ENCODE data around the gene PITPNC1.

Gene PITPNC1

DNA sequence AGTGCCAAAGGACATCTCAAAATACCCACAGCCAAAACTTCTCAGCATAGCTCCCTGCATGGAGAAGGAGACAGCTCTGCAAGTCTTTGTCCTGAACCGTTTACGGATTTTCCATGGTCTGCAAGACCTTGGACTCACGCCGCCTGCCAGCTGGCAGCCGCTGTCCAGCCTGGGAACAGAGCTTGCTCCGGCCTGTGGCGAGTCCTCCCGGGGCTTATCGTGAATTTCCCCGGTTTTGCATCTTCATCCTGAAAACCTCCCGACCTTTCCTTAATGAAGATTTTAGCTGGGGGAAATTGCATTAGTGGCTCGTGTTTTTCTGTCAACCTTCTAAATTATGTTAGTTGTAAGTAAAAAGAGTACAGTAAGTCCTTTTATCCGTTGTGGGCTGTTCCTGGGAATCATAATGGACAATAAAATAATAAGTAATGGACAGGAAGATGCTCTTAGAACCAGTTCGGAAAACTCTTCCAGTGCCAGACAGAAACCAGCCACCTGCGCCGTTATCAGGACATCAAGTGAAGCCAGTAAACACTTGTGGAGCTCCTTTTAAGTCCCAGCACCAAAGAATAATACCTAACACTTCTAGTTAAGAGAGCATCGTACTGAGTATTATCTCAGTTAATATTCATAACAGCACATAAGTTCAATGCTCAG is 228.3 kb downstream of the PITPNC1 start:
- H3K23ac ChIP-seq (ENCODE audit: low read length): no peak overlapping the region
- no peaks in the 10 kb centered on the region for H3K36me3 ChIP-seq (ENCODE audit: control insufficient read depth in 1 of 2, insufficient read depth in 2 of 2, low read length in 2 of 2)
- no peak overlapping the region for H3K27ac ChIP-seq (ENCODE audit: low read depth, low read length)
- no peak overlapping the region for H3K14ac ChIP-seq (ENCODE audit: low read length)
- no peak overlapping the region for H3K9ac ChIP-seq (ENCODE audit: low read length)
- H3K9me3 ChIP-seq (ENCODE audit: insufficient read depth, low read depth, low read length): no peaks in the 10 kb centered on the region
- no peak overlapping the region for H3K4me2 ChIP-seq (ENCODE audit: low read length)
- no peak overlapping the region for H2AFZ ChIP-seq (ENCODE audit: insufficient read depth, low read length, poor library complexity)
- H3K18ac ChIP-seq (ENCODE audit: low read length): no peak overlapping the region
- H4K91ac ChIP-seq (ENCODE audit: low read depth, low read length): no peak overlapping the region
- H3K4ac ChIP-seq (ENCODE audit: low read depth, low read length): no peak overlapping the region
- no peak for DNase-seq
- no peak overlapping the region for H4K12ac ChIP-seq (ENCODE audit: low read depth, low read length)
- no CpG with 5 or more reads among the region's 17 CpGs for WGBS (ENCODE audit: extremely low coverage, insufficient coverage, insufficient read length)
- H2BK12ac ChIP-seq (ENCODE audit: low read length): no peak overlapping the region
- H3K79me2 ChIP-seq (ENCODE audit: control insufficient read depth, insufficient read depth, low read length, poor library complexity): no peaks in the 10 kb centered on the region
- no peak overlapping the region for H2BK120ac ChIP-seq (ENCODE audit: insufficient read depth, low read length, poor library complexity)
- H3K4me1 ChIP-seq (ENCODE audit: control insufficient read depth in 1 of 2, insufficient read depth in 2 of 2, low read length in 2 of 2): peaks cover 2 to 6% of the 10 kb centered on the region in 2 experiments
- H2AK5ac ChIP-seq (ENCODE audit: low read length): no peak overlapping the region
- no peak overlapping the region for H2BK5ac ChIP-seq (ENCODE audit: low read depth, low read length, poor library complexity)
- no peak overlapping the region for H3K4me3 ChIP-seq (ENCODE audit: low read depth, low read length)
- peaks cover 5% of the 10 kb centered on the region for H3K79me1 ChIP-seq (ENCODE audit: low read length)
- no peaks in the 10 kb centered on the region for H3K27me3 ChIP-seq (ENCODE audit: insufficient read depth, low read length)
- no peak overlapping the region for H4K8ac ChIP-seq (ENCODE audit: low read depth, low read length)

DNA sequence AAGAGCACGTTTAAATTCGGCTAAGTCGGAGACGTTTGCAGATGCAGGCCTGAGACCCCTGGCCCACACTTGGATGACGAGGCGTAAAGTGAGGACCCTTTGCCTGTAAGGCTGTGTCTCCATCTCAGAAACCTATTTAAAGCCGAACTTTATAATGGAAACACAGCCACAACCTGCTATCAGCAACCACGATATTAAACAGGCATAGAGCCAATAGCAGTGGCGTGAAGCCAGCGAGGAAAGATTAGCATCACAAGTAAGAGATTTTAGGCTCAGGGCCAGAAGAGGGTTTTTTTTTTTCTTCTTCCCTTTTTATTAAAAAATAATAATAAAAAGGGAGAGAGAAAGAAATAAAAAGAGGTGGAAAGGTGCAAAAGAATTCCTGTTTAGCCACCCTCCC is 229.4 kb downstream of the PITPNC1 start:
- Histone ChIP-seq H3K27me3 (ENCODE audit: insufficient read depth, low read length) (no peaks in the 10 kb centered on the region), H3K4me2 (ENCODE audit: low read length) (no peak overlapping the region), H3K9ac (ENCODE audit: low read length) (peak overlapping the region; percentile 22), H2BK12ac (ENCODE audit: low read length) (no peak overlapping the region), H3K79me1 (ENCODE audit: low read length) (peaks cover 5% of the 10 kb centered on the region), H3K23ac (ENCODE audit: low read length) (no peak overlapping the region), H3K4me3 (ENCODE audit: low read depth, low read length) (no peak overlapping the region), H4K8ac (ENCODE audit: low read depth, low read length) (no peak overlapping the region), H3K4ac (ENCODE audit: low read depth, low read length) (no peak overlapping the region), H2BK120ac (ENCODE audit: insufficient read depth, low read length, poor library complexity) (no peak overlapping the region), H3K14ac (ENCODE audit: low read length) (no peak overlapping the region), H2BK5ac (ENCODE audit: low read depth, low read length, poor library complexity) (no peak overlapping the region), H3K4me1 (ENCODE audit: control insufficient read depth in 1 of 2, insufficient read depth in 2 of 2, low read length in 2 of 2) (peaks cover 2 to 6% of the 10 kb centered on the region in 2 experiments), H3K27ac (ENCODE audit: low read depth, low read length) (no peak overlapping the region), H3K36me3 (ENCODE audit: control insufficient read depth in 1 of 2, insufficient read depth in 2 of 2, low read length in 2 of 2) (no peaks in the 10 kb centered on the region), H4K12ac (ENCODE audit: low read depth, low read length) (no peak overlapping the region), H3K18ac (ENCODE audit: low read length) (no peak overlapping the region), H2AK5ac (ENCODE audit: low read length) (no peak overlapping the region), H3K9me3 (ENCODE audit: insufficient read depth, low read depth, low read length) (no peaks in the 10 kb centered on the region), H2AFZ (ENCODE audit: insufficient read depth, low read length, poor library complexity) (no peak overlapping the region), H4K91ac (ENCODE audit: low read depth, low read length) (no peak overlapping the region), H3K79me2 (ENCODE audit: control insufficient read depth, insufficient read depth, low read length, poor library complexity) (no peaks in the 10 kb centered on the region)
- no peak for DNase-seq
- WGBS (ENCODE audit: extremely low coverage, insufficient coverage, insufficient read length): no CpG with 5 or more reads among the region's 10 CpGs

DNA sequence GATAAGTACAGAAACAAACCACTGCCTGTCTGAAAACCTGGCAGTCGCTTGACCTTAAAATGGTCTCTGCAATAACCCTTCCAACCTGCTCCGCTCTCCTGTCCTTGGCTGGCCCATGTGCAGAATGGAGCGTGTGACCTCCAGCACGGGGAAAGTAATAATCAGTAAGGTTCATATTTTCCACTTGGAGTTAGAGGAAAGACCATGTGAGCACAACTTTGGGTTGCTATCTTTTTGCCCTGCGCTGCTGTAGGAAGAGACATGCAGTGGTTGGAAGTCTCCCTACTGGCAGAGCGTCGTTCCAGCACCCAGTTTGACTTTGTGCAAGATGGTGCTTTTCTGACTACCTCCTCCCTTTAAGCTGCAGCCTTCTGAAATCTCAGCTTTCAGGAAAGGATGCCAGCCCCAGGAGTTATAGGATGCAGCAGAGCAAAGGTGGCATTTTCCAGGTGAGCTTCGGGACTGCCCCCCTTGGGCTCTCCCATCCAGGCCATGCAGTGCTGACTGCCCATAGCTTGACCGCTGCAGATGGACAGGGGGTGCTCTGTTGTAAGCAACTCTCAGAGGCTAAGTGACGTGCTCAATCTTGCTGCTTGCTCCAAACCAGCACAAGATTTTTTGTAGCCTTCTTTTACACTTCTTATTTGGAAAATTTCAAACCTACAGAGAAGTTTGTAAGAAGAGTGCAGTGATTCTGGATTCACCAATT is 230.0 kb downstream of the PITPNC1 start:
- Histone ChIP-seq H3K36me3 (ENCODE audit: control insufficient read depth in 1 of 2, insufficient read depth in 2 of 2, low read length in 2 of 2) (no peaks in the 10 kb centered on the region), H2BK12ac (ENCODE audit: low read length) (no peak overlapping the region), H2AFZ (ENCODE audit: insufficient read depth, low read length, poor library complexity) (no peak overlapping the region), H3K4me1 (ENCODE audit: control insufficient read depth in 1 of 2, insufficient read depth in 2 of 2, low read length in 2 of 2) (peaks cover 2 to 6% of the 10 kb centered on the region in 2 experiments), H3K23ac (ENCODE audit: low read length) (no peak overlapping the region), H3K27ac (ENCODE audit: low read depth, low read length) (no peak overlapping the region), H3K4me2 (ENCODE audit: low read length) (no peak overlapping the region), H3K9ac (ENCODE audit: low read length) (no peak overlapping the region), H3K79me1 (ENCODE audit: low read length) (peaks cover 5% of the 10 kb centered on the region), H4K12ac (ENCODE audit: low read depth, low read length) (no peak overlapping the region), H4K8ac (ENCODE audit: low read depth, low read length) (no peak overlapping the region), H2AK5ac (ENCODE audit: low read length) (no peak overlapping the region), H3K4ac (ENCODE audit: low read depth, low read length) (no peak overlapping the region), H2BK120ac (ENCODE audit: insufficient read depth, low read length, poor library complexity) (no peak overlapping the region), H3K4me3 (ENCODE audit: low read depth, low read length) (no peak overlapping the region), H2BK5ac (ENCODE audit: low read depth, low read length, poor library complexity) (no peak overlapping the region), H3K14ac (ENCODE audit: low read length) (no peak overlapping the region), H4K91ac (ENCODE audit: low read depth, low read length) (no peak overlapping the region), H3K18ac (ENCODE audit: low read length) (no peak overlapping the region), H3K79me2 (ENCODE audit: control insufficient read depth, insufficient read depth, low read length, poor library complexity) (no peaks in the 10 kb centered on the region), H3K9me3 (ENCODE audit: insufficient read depth, low read depth, low read length) (no peaks in the 10 kb centered on the region), H3K27me3 (ENCODE audit: insufficient read depth, low read length) (no peaks in the 10 kb centered on the region)
- no peak for DNase-seq
- WGBS (ENCODE audit: extremely low coverage, insufficient coverage, insufficient read length): no CpG with 5 or more reads among the region's 10 CpGs

DNA sequence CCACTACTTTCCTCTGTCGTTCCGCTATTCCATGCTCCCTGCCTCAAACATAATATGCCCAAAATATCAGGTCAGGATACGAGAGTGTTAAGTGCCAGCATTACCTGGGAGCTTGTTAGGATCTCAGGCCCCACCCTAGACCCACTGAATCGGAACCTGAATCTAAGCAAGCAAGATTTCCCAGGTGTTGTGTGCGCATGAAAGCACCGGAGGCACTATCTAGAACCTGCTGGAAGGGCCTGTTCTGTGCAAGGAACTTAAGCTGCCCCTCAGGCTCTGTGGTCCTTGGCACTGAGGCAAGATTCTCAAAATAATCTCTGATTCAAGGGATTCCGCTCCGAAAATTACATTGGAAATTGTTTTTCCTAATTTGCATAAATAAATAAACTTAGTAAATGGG is 233.0 kb downstream of the PITPNC1 start:
- peak overlapping the region; percentile 48 for H2BK120ac ChIP-seq (ENCODE audit: insufficient read depth, low read length, poor library complexity)
- peak overlapping the region; percentile 32 for H2BK12ac ChIP-seq (ENCODE audit: low read length)
- no peaks in the 10 kb centered on the region for H3K9me3 ChIP-seq (ENCODE audit: insufficient read depth, low read depth, low read length)
- H3K36me3 ChIP-seq (ENCODE audit: control insufficient read depth in 1 of 2, insufficient read depth in 2 of 2, low read length in 2 of 2): no peaks in the 10 kb centered on the region
- no peak overlapping the region for H3K27ac ChIP-seq (ENCODE audit: low read depth, low read length)
- no peak overlapping the region for H4K12ac ChIP-seq (ENCODE audit: low read depth, low read length)
- H4K91ac ChIP-seq (ENCODE audit: low read depth, low read length): peak overlapping the region; percentile 27
- DNase-seq: no peak
- H3K9ac ChIP-seq (ENCODE audit: low read length): no peak overlapping the region
- H3K4me2 ChIP-seq (ENCODE audit: low read length): no peak overlapping the region
- no peak overlapping the region for H3K4me3 ChIP-seq (ENCODE audit: low read depth, low read length)
- WGBS (ENCODE audit: extremely low coverage, insufficient coverage, insufficient read length): no CpG with 5 or more reads among the region's 8 CpGs
- peak overlapping the region; percentile 22 for H3K14ac ChIP-seq (ENCODE audit: low read length)
- H3K4ac ChIP-seq (ENCODE audit: low read depth, low read length): no peak overlapping the region
- no peaks in the 10 kb centered on the region for H3K27me3 ChIP-seq (ENCODE audit: insufficient read depth, low read length)
- H2BK5ac ChIP-seq (ENCODE audit: low read depth, low read length, poor library complexity): no peak overlapping the region
- peak overlapping the region; percentile 44 for H2AK5ac ChIP-seq (ENCODE audit: low read length)
- H4K8ac ChIP-seq (ENCODE audit: low read depth, low read length): no peak overlapping the region
- H3K23ac ChIP-seq (ENCODE audit: low read length): no peak overlapping the region
- no peaks in the 10 kb centered on the region for H3K79me2 ChIP-seq (ENCODE audit: control insufficient read depth, insufficient read depth, low read length, poor library complexity)
- H3K18ac ChIP-seq (ENCODE audit: low read length): no peak overlapping the region
- H3K4me1 ChIP-seq (ENCODE audit: control insufficient read depth in 1 of 2, insufficient read depth in 2 of 2, low read length in 2 of 2): peaks cover 2 to 6% of the 10 kb centered on the region in 2 experiments
- peaks cover 5% of the 10 kb centered on the region for H3K79me1 ChIP-seq (ENCODE audit: low read length)
- H2AFZ ChIP-seq (ENCODE audit: insufficient read depth, low read length, poor library complexity): no peak overlapping the region
